K562 (cell line): Measurements from ENCODE around the gene DAO. TPM values are rescaled to one million over a fixed set of nuclear protein-coding genes. Genes with fewer than 3 reads are reported as not detected.

Experiments used
- KLF16 ChIP-seq: IDR thresholded peaks from 2 replicates; pipeline ENCODE4 v1.6.1; 2016; ENCODE audit warnings: antibody characterized with exemption
- NFATC3 ChIP-seq: fragments of 450-650 bp; IDR thresholded peaks from 2 replicates; pipeline ENCODE4 v1.6.1; 2017; ENCODE audit warnings: mild to moderate bottlenecking
- ZNF280A ChIP-seq: fragments of 450-650 bp; IDR thresholded peaks from 2 replicates; pipeline ENCODE4 v1.6.1; 2018; ENCODE audit warnings: mild to moderate bottlenecking, low read depth; ENCODE audit not compliant: partially characterized antibody
- polyA plus RNA-seq, 8 experiments: library from polyadenylated mRNA; depleted of rRNA in 4 of 8; stranded (reverse) in 5 of 8; unstranded in 3 of 8; fragments of >200 nt; fragmentation: Nextera tagmentation in 2 of 8; fragmentation: Illumina TruSeq in 1 of 8; extraction: Ambion mirVana in 2 of 8; extraction: Trizol in 1 of 8; gene quantifications; 2 replicates each; pipeline versions ENCODE4 v1.2.1 to v1.2.3, GENCODE V29; 2011 to 2014; ENCODE audit warnings: inconsistent platforms in 1 of 8, missing spikeins in 1 of 8
- total RNA-seq, 7 experiments: library from RNA; depleted of rRNA in 6 of 7; stranded (reverse); fragments of >200 nt in 6 of 7; fragmentation: Illumina TruSeq in 2 of 7; extraction: Trizol in 2 of 7; gene quantifications; 2 replicates each; pipeline versions ENCODE4 v1.2.1 to v1.2.3, GENCODE V29; 2011 to 2021; ENCODE audit warnings: low replicate concordance in 1 of 7
- TF ChIP-seq, protein P1 (sequence below): fragments of 250-450 bp; sonication (Bioruptor Pico); IDR thresholded peaks from 2 replicates; pipeline ENCODE4 v1.4.0; 2020; ENCODE audit warnings: mild to moderate bottlenecking, moderate library complexity
- TF ChIP-seq, protein P2 (sequence below): fragments of 450-650 bp; formaldehyde crosslinking; IDR thresholded peaks from 2 replicates; pipeline ENCODE4 v1.4.0; 2020; ENCODE audit warnings: mild to moderate bottlenecking, mixed read lengths

DAO gene
- total and polyA plus RNA-seq, 9 of the 15 experiments (the other 6 are each of a cell fraction or from before 2014, with no cell fraction given), result not detected

DNA sequence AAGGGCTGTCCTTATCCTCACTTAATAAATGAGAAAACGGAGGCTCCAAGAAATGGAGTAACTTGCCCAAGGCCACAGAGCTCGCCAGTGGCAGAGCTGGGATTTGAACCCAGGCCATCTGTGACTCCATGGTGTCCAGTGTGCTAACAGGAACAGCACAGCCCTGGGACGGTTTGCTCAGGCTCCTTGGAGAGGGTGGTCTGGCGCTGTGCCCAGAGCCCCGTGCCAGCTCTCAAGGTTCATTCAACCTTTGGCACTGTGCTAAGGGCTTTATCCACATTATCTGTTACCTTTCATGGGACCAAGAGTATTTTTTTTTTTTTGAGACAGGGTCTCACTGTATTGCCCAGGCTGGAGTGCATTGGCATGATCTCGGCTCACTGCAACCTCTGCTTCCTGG, 8.1 kb downstream of the DAO start (continued):
- TF ChIP-seq, protein P1, sequence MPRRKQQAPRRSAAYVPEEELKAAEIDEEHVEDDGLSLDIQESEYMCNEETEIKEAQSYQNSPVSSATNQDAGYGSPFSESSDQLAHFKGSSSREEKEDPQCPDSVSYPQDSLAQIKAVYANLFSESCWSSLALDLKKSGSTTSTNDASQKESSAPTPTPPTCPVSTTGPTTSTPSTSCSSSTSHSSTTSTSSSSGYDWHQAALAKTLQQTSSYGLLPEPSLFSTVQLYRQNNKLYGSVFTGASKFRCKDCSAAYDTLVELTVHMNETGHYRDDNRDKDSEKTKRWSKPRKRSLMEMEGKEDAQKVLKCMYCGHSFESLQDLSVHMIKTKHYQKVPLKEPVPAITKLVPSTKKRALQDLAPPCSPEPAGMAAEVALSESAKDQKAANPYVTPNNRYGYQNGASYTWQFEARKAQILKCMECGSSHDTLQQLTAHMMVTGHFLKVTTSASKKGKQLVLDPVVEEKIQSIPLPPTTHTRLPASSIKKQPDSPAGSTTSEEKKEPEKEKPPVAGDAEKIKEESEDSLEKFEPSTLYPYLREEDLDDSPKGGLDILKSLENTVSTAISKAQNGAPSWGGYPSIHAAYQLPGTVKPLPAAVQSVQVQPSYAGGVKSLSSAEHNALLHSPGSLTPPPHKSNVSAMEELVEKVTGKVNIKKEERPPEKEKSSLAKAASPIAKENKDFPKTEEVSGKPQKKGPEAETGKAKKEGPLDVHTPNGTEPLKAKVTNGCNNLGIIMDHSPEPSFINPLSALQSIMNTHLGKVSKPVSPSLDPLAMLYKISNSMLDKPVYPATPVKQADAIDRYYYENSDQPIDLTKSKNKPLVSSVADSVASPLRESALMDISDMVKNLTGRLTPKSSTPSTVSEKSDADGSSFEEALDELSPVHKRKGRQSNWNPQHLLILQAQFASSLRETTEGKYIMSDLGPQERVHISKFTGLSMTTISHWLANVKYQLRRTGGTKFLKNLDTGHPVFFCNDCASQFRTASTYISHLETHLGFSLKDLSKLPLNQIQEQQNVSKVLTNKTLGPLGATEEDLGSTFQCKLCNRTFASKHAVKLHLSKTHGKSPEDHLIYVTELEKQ (CRISPR knock-in tag), result no peak
- TF ChIP-seq KLF16, result no peak
- TF ChIP-seq, protein P2, sequence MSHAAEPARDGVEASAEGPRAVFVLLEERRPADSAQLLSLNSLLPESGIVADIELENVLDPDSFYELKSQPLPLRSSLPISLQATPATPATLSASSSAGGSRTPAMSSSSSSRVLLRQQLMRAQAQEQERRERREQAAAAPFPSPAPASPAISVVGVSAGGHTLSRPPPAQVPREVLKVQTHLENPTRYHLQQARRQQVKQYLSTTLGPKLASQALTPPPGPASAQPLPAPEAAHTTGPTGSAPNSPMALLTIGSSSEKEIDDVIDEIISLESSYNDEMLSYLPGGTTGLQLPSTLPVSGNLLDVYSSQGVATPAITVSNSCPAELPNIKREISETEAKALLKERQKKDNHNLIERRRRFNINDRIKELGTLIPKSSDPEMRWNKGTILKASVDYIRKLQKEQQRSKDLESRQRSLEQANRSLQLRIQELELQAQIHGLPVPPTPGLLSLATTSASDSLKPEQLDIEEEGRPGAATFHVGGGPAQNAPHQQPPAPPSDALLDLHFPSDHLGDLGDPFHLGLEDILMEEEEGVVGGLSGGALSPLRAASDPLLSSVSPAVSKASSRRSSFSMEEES (CRISPR knock-in tag), result no peak
- TF ChIP-seq ZNF280A, result no peak
- no peak for TF ChIP-seq NFATC3
